Activated B cell treated with CpG ODN at 0.5 μM for 24 hours (primary cell): Measurements from ENCODE around the gene TFR2. TPM values are rescaled to one million over a fixed set of nuclear protein-coding genes. Genes with fewer than 3 reads are reported as not detected.

ENCODE experiments used
- ATAC-seq: fragments of 200-7000 bp; cut with Tn5 transposase; one replicate; pipeline ENCODE4 v1.10.0; 2021; ENCODE audit warnings: low read depth, mild to moderate bottlenecking, moderate library complexity
- CTCF ChIA-PET: fragments of 350-600 bp; sonication (Branson Sonifier 250); formaldehyde crosslinking; loops from one replicate; lab custom pipeline; 2021; ENCODE audit warnings: antibody characterized with exemption; lab: Charles Lee
- POLR2A ChIA-PET: fragments of 350-600 bp; sonication (Branson Sonifier 250); formaldehyde crosslinking; loops from one replicate; lab custom pipeline; 2021; ENCODE audit warnings: antibody characterized with exemption; lab: Charles Lee
- DNase-seq: peaks from one replicate; pipeline ENCODE4 v3.0.0; 2022
- H3K27ac Mint-ChIP-seq: one replicate; pipeline ENCODE4 v1.8.0; 2020; ENCODE audit warnings: mixed read lengths
- H3K27me3 Mint-ChIP-seq: one replicate; pipeline ENCODE4 v1.8.0; 2021; ENCODE audit warnings: mixed read lengths
- H3K36me3 Mint-ChIP-seq: one replicate; pipeline ENCODE4 v1.8.0; 2021; ENCODE audit warnings: low read depth, mixed read lengths
- H3K4me1 Mint-ChIP-seq: one replicate; pipeline ENCODE4 v1.8.0; 2021; ENCODE audit warnings: mixed read lengths
- H3K4me3 Mint-ChIP-seq: one replicate; pipeline ENCODE4 v1.8.0; 2020; ENCODE audit warnings: mild to moderate bottlenecking, mixed read lengths
- H3K9me3 Mint-ChIP-seq: one replicate; pipeline ENCODE4 v1.8.0; 2020; ENCODE audit warnings: mixed read lengths
- CTCF ChIP-seq: fragments of 200-600 bp; IDR thresholded peaks from one replicate; pipeline ENCODE4 v1.8.0; 2022; ENCODE audit warnings: antibody characterized with exemption, mild to moderate bottlenecking
- intact Hi-C: fragments of 100-400 bp; cut with micrococcal nuclease; formaldehyde crosslinking; loops from one replicate; pipeline ENCODE4 v1.15.1; 2024
- total RNA-seq: library from RNA; stranded (reverse); gene quantifications from 2 replicates; pipeline ENCODE4 v1.2.3, GENCODE V29; 2022

TFR2 gene
- total RNA-seq, 1 donor from 2014 or later: 7.5 TPM

DNA sequence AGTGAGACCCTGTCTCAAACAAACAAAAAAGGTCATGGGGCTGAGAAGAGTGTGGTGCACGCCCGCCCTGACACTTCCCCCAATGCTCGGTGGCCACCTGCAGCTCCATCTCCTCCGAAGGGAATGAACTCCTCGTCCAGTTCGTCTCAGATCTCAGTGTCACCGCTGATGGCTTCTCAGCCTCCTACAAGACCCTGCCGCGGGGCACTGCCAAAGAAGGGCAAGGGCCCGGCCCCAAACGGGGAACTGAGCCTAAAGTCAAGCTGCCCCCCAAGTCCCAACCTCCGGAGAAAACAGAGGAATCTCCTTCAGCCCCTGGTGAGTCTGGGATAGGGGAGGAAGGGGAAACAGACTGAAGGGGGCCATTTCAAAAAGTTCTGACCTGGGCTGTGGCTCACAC is 35.0 kb downstream of the TFR2 start:
- H3K27ac Mint-ChIP-seq: no peak overlapping the region
- H3K4me1 Mint-ChIP-seq: peaks cover 19% of the 10 kb centered on the region
- TF ChIP-seq CTCF: no peak

GRCh38 chr7:100604976-100605911 is 36.1 kb downstream of the TFR2 start:
- Mint-ChIP-seq H3K4me3 (peak overlapping the region; percentile 85), H3K27ac (no peak overlapping the region), H3K27me3 (no peaks in the 10 kb centered on the region), H3K36me3 (no peaks in the 10 kb centered on the region), H3K9me3 (no peaks in the 10 kb centered on the region), H3K4me1 (peaks cover 19% of the 10 kb centered on the region)
- DNase-seq (peak; percentile 30), ATAC-seq (peak; percentile 14)
- ChIA-PET POLR2A (interaction anchor here (0.5 to 4.8 kb wide), 5 partner anchors 20 to 237 kb away, joined by 4 to 32 read pairs (median 5); partner anchors contain the start of genes FBXO24 and LRCH4), CTCF (interaction anchor here (0.7 to 1.2 kb wide), 4 partner anchors 19 to 73 kb away, joined by 3 to 4 read pairs (median 4); partner anchors contain the start of genes FBXO24 and LRCH4)
- intact Hi-C loops: loop anchor here (1.0 to 2.0 kb wide), 8 partner anchors 19 to 247 kb away; partner anchors contain the start of genes FBXO24, GNB2, LRCH4 and SLC12A9
- TF ChIP-seq CTCF: no peak

More for the DNA sequence above, 35.0 kb downstream of the TFR2 start:
- CTCF ChIA-PET: no interaction called here
- H3K4me3 Mint-ChIP-seq: no peak overlapping the region
- no peaks in the 10 kb centered on the region for H3K9me3 Mint-ChIP-seq
- POLR2A ChIA-PET: interaction anchor here (0.6 to 4.8 kb wide), 4 partner anchors 21 to 237 kb away, joined by 3 to 32 read pairs (median 4); partner anchors contain the start of genes FBXO24 and LRCH4
- ATAC-seq (no peak), DNase-seq (no peak)
- intact Hi-C loops: no loop called here
- no peaks in the 10 kb centered on the region for H3K36me3 Mint-ChIP-seq
- H3K27me3 Mint-ChIP-seq: no peaks in the 10 kb centered on the region

GRCh38 chr7:100604028-100604975 is 37.0 kb downstream of the TFR2 start:
- intact Hi-C loops: loop anchor here (1.0 to 2.0 kb wide), 8 partner anchors 18 to 248 kb away; partner anchors contain the start of genes FBXO24, GNB2, LRCH4 and SLC12A9
- no peak for TF ChIP-seq CTCF
- H3K4me3 Mint-ChIP-seq: peak overlapping the region; percentile 85
- H3K36me3 Mint-ChIP-seq: no peaks in the 10 kb centered on the region
- no peaks in the 10 kb centered on the region for H3K9me3 Mint-ChIP-seq
- H3K27ac Mint-ChIP-seq: peak overlapping the region; percentile 30
- peaks cover 19% of the 10 kb centered on the region for H3K4me1 Mint-ChIP-seq
- ATAC-seq (peak; percentile 78), DNase-seq (peak; percentile 75)
- ChIA-PET CTCF (interaction anchor here (0.7 to 1.4 kb wide), 5 partner anchors 18 to 101 kb away, joined by 3 to 4 read pairs (median 3); partner anchors contain the start of gene FBXO24), POLR2A (interaction anchor here (0.5 to 4.8 kb wide), 7 partner anchors 8 to 102 kb away, joined by 4 to 32 read pairs (median 7); partner anchors contain the start of genes FBXO24, LRCH4, MOSPD3 and POP7)
- no peaks in the 10 kb centered on the region for H3K27me3 Mint-ChIP-seq

DNA sequence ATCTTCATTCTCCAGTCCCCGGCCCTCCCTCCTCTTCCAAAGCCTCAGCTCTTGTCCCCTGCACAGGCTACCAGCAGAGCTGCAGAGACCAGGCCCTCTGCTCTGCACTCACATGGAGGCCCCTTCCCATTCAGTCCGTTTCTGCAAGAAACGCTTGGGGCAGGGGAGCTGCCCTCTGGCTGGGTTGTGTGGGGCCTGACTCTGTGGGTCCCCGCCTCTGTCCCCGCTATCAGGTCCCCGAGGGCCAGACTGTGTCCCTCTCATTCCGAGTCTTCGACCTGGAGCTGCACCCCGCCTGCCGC is 37.7 kb downstream of the TFR2 start:
- Mint-ChIP-seq H3K27me3 (no peaks in the 10 kb centered on the region), H3K27ac (peak overlapping the region; percentile 30), H3K4me3 (peak overlapping the region; percentile 81), H3K36me3 (no peaks in the 10 kb centered on the region), H3K4me1 (peaks cover 19% of the 10 kb centered on the region), H3K9me3 (no peaks in the 10 kb centered on the region)
- no peak for DNase-seq
- intact Hi-C loops: loop anchor here (1.0 to 2.0 kb wide), 8 partner anchors 17 to 249 kb away; partner anchors contain the start of genes FBXO24, GNB2, LRCH4 and SLC12A9
- no peak for TF ChIP-seq CTCF
- CTCF ChIA-PET: interaction anchor here (1.1 to 1.4 kb wide), 2 partner anchors 17 to 101 kb away, joined by 3 to 4 read pairs; partner anchors contain the start of gene FBXO24
- POLR2A ChIA-PET: interaction anchor here (0.6 to 1.6 kb wide), 6 partner anchors 9 to 286 kb away, joined by 3 to 13 read pairs (median 7); partner anchors contain the start of genes FBXO24, LRCH4, MOSPD3 and POP7
- no peak for ATAC-seq
